DOHH2 (cell line): Measurements from ENCODE around the gene PMFBP1.

Experiments
- H3F3A ChIP-seq: fragments of 200-600 bp; sonication (generic), shearing (Covaris generic); 2 replicates; pipeline ENCODE4 v1.6.0; 2016; ENCODE audit warnings: antibody characterized with exemption, mild to moderate bottlenecking; ENCODE audit not compliant: control insufficient read depth, insufficient read depth
- H3K27ac ChIP-seq: fragments of 200-600 bp; sonication (generic); 2 replicates; pipeline ENCODE4 v1.5.1; 2014; ENCODE audit warnings: low read depth, mild to moderate bottlenecking, low read length, moderate library complexity
- H3K27me3 ChIP-seq: fragments of 200-600 bp; sonication (generic); 2 replicates; pipeline ENCODE4 v1.6.1; 2014; ENCODE audit warnings: mild to moderate bottlenecking, low read length, mixed read lengths; ENCODE audit not compliant: control insufficient read depth
- H3K36me3 ChIP-seq: fragments of 200-600 bp; sonication (generic); 2 replicates; pipeline ENCODE4 v1.6.1; 2014; ENCODE audit warnings: mild to moderate bottlenecking, low read length, moderate library complexity, mixed read lengths; ENCODE audit not compliant: control insufficient read depth
- H3K4me1 ChIP-seq: fragments of 200-600 bp; sonication (generic); 2 replicates; pipeline ENCODE4 v1.6.1; 2014; ENCODE audit warnings: mild to moderate bottlenecking, low read length, mixed read lengths; ENCODE audit not compliant: control insufficient read depth
- H3K4me2 ChIP-seq: fragments of 200-600 bp; sonication (generic); 2 replicates; pipeline ENCODE4 v1.6.0; 2014; ENCODE audit warnings: mild to moderate bottlenecking, low read length, moderate library complexity
- H3K4me3 ChIP-seq: fragments of 200-600 bp; sonication (generic); 2 replicates; pipeline ENCODE4 v1.5.1; 2014; ENCODE audit warnings: mild to moderate bottlenecking, low read length, mixed read lengths
- H3K79me2 ChIP-seq: fragments of 200-600 bp; sonication (generic); 2 replicates; pipeline ENCODE4 v1.6.1; 2014; ENCODE audit warnings: mild to moderate bottlenecking, low read length, mixed read lengths; ENCODE audit not compliant: control insufficient read depth
- H3K9me2 ChIP-seq: fragments of 200-600 bp; sonication (generic); replicated peaks from 2 replicates; pipeline ENCODE4 v1.6.1; 2014; ENCODE audit warnings: mild to moderate bottlenecking, low read length, mixed read lengths; ENCODE audit not compliant: control insufficient read depth
- H3K9me3 ChIP-seq: fragments of 200-600 bp; sonication (generic); 2 replicates; pipeline ENCODE4 v1.6.1; 2014; ENCODE audit warnings: antibody characterized with exemption, low read length, mixed read lengths; ENCODE audit not compliant: control insufficient read depth, insufficient read depth
- H4K20me1 ChIP-seq: fragments of 200-600 bp; sonication (generic); 2 replicates; pipeline ENCODE4 v1.6.0; 2014; ENCODE audit warnings: low read depth, mild to moderate bottlenecking, antibody characterized with exemption, low read length, moderate library complexity; ENCODE audit not compliant: control insufficient read depth, insufficient read depth
- CTCF ChIP-seq: fragments of 200-600 bp; sonication (generic); IDR thresholded peaks from one replicate; pipeline ENCODE4 v1.5.1; 2014; ENCODE audit warnings: antibody characterized with exemption, mild to moderate bottlenecking, low read depth, low read length; ENCODE audit not compliant: poor library complexity, severe bottlenecking
- EZH2phosphoT487 ChIP-seq: fragments of 200-600 bp; sonication (generic); IDR thresholded peaks from 2 replicates; pipeline ENCODE4 v1.6.1; 2017; ENCODE audit warnings: borderline replicate concordance, mild to moderate bottlenecking, antibody characterized with exemption, low read length, moderate library complexity, mixed read lengths

Gene PMFBP1

DNA sequence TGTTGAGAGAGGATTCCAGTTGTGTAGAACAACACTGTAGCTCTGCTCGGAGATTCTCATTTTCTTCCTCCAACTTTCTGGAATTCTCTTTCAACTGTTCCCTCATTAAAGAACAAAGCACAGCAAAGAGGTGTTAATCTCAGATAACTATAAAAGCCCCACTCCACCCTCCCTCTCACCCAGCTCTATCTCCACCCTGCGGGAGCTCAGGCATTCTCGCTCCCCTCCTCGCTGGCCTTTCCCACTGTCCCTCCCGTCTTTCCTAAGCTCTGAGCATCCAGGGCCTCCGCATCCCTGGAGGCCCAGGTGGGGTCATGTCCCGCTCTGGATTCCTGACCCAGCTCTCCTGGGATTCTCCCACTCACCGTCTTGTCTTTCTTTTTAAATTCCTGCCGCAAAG is 43.3 kb downstream of the PMFBP1 start:
- no peak for TF ChIP-seq CTCF
- TF ChIP-seq EZH2phosphoT487, result no peak
- no peak overlapping the region for H3K4me2 ChIP-seq
- no peaks in the 10 kb centered on the region for H3K9me3 ChIP-seq
- no peaks in the 10 kb centered on the region for H4K20me1 ChIP-seq
- no peaks in the 10 kb centered on the region for H3F3A ChIP-seq
- H3K27me3 ChIP-seq, result peaks cover 9% of the 10 kb centered on the region
- no peak overlapping the region for H3K27ac ChIP-seq
- H3K9me2 ChIP-seq, result no peaks in the 10 kb centered on the region
- no peaks in the 10 kb centered on the region for H3K79me2 ChIP-seq
- no peaks in the 10 kb centered on the region for H3K36me3 ChIP-seq
- no peaks in the 10 kb centered on the region for H3K4me1 ChIP-seq
- H3K4me3 ChIP-seq, result no peak overlapping the region

DNA sequence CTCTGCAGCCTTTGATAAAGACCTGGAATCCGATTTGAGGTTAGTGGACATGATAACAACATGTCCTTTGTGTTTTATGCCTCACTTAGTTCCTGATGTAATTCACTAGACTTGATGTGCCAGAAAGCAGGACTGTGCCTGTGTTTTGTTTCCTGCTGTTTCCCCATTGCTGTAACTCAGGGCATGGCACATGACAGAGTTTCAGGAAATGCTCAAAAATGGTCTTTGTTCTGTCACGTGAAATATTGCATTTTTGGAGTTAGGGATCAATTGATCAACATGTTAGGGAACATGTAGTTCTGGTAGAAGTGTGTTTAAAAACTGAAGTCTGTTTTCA is 45.6 kb downstream of the PMFBP1 start:
- Histone ChIP-seq H3K4me3 (no peak overlapping the region), H3K9me2 (no peaks in the 10 kb centered on the region), H3K4me2 (no peak overlapping the region), H3K36me3 (no peaks in the 10 kb centered on the region), H3K27me3 (peaks cover 9% of the 10 kb centered on the region), H4K20me1 (no peaks in the 10 kb centered on the region), H3F3A (no peaks in the 10 kb centered on the region), H3K79me2 (no peaks in the 10 kb centered on the region), H3K4me1 (no peaks in the 10 kb centered on the region), H3K27ac (no peak overlapping the region), H3K9me3 (no peaks in the 10 kb centered on the region)
- no peak for TF ChIP-seq CTCF
- no peak for TF ChIP-seq EZH2phosphoT487

- H3K4me1 ChIP-seq, result no peaks in the 10 kb centered on the region
- TF ChIP-seq CTCF (no peak), EZH2phosphoT487 (no peak)
- no peak overlapping the region for H3K27ac ChIP-seq
These were observed 46.1 kb downstream of the PMFBP1 start for GRCh38 chr16:72125635-72126428.

More at GRCh38 chr16:72125635-72126428, 46.1 kb downstream of the PMFBP1 start:
- Histone ChIP-seq H3K79me2 (no peaks in the 10 kb centered on the region), H3K36me3 (no peaks in the 10 kb centered on the region), H3K4me3 (no peak overlapping the region), H3K27me3 (peaks cover 6% of the 10 kb centered on the region), H3K9me3 (no peaks in the 10 kb centered on the region), H4K20me1 (no peaks in the 10 kb centered on the region), H3K9me2 (no peaks in the 10 kb centered on the region), H3K4me2 (no peak overlapping the region), H3F3A (no peaks in the 10 kb centered on the region)
